Keratinocyte (primary cell): ENCODE measurements around the gene LCA5. TPM values are rescaled to one million over a fixed set of nuclear protein-coding genes. Genes with fewer than 3 reads are reported as not detected.

Source experiments
- DNase-seq: peaks from one replicate; pipeline ENCODE4 v3.0.0-alpha.2; 2011; ENCODE audit warnings: low read depth, missing footprints, low spot score
- FAIRE-seq: peaks from 2 replicates; lab custom pipeline; 2011; peaks lifted over from hg19 to GRCh38; lab: Jason Lieb, UNC
- H2AFZ ChIP-seq: 2 replicates; pipeline ENCODE4 v1.6.0; 2012; ENCODE audit warnings: low read length, control low read depth, inconsistent platforms; ENCODE audit not compliant: control insufficient read depth
- H3K27ac ChIP-seq: 2 replicates; pipeline ENCODE4 v1.5.1; 2011; ENCODE audit warnings: low read length; ENCODE audit not compliant: control insufficient read depth, insufficient read depth
- H3K27me3 ChIP-seq: 3 replicates; pipeline ENCODE4 v1.6.0; 2011; ENCODE audit warnings: low read length; ENCODE audit not compliant: control insufficient read depth, insufficient read depth; ENCODE audit errors: extremely low read depth
- H3K36me3 ChIP-seq, 2 experiments: 2 replicates in 1 of 2; 3 replicates in 1 of 2; pipeline ENCODE4 v1.5.1; 2011; ENCODE audit warnings: low read length in 2 of 2, mild to moderate bottlenecking in 1 of 2; ENCODE audit not compliant: control insufficient read depth in 2 of 2, insufficient read depth in 2 of 2; ENCODE audit errors: extremely low read depth in 1 of 2
- H3K4me1 ChIP-seq: 3 replicates; pipeline ENCODE4 v1.5.1; 2011; ENCODE audit warnings: low read length; ENCODE audit not compliant: control insufficient read depth, insufficient read depth; ENCODE audit errors: extremely low read depth
- H3K4me2 ChIP-seq: 3 replicates; pipeline ENCODE4 v1.6.0; 2011; ENCODE audit warnings: low read depth, low read length; ENCODE audit not compliant: control insufficient read depth, insufficient read depth; ENCODE audit errors: extremely low read depth
- H3K4me3 ChIP-seq, 3 experiments: fragments of 200-600 bp in 1 of 3; sonication (generic) in 1 of 3; 2 replicates in 2 of 3; 3 replicates in 1 of 3; pipeline ENCODE4 v1.5.1; 2011 to 2016; ENCODE audit warnings: low read length in 3 of 3, mild to moderate bottlenecking in 3 of 3, control low read depth in 2 of 3, inconsistent platforms in 1 of 3, low read depth in 1 of 3, mixed read lengths in 1 of 3, mixed run types in 1 of 3, moderate library complexity in 1 of 3; ENCODE audit not compliant: control insufficient read depth in 2 of 3, insufficient read depth in 2 of 3; ENCODE audit errors: extremely low read depth in 1 of 3
- H3K79me2 ChIP-seq: 2 replicates; pipeline ENCODE4 v1.6.0; 2012; ENCODE audit warnings: low read length; ENCODE audit not compliant: control insufficient read depth, insufficient read depth
- H3K9ac ChIP-seq: 3 replicates; pipeline ENCODE4 v1.6.0; 2011; ENCODE audit warnings: low read length; ENCODE audit not compliant: control insufficient read depth, insufficient read depth; ENCODE audit errors: extremely low read depth
- H3K9me1 ChIP-seq: 3 replicates; pipeline ENCODE4 v1.6.0; 2011; ENCODE audit warnings: low read length; ENCODE audit not compliant: control insufficient read depth, insufficient read depth; ENCODE audit errors: extremely low read depth
- H3K9me3 ChIP-seq: 2 replicates; pipeline ENCODE4 v1.5.1; 2012; ENCODE audit warnings: low read depth, low read length; ENCODE audit not compliant: control insufficient read depth
- H4K20me1 ChIP-seq: 3 replicates; pipeline ENCODE4 v1.6.0; 2011; ENCODE audit warnings: low read length; ENCODE audit not compliant: control insufficient read depth, insufficient read depth; ENCODE audit errors: extremely low read depth
- CTCF ChIP-seq, 3 experiments: IDR thresholded peaks in 1 of 3; conservative IDR thresholded peaks in 1 of 3; optimal IDR thresholded peaks in 1 of 3; 2 replicates in 2 of 3; 3 replicates in 1 of 3; pipeline versions ENCODE3 to v1.5.1; 2011; ENCODE audit warnings: low read length in 3 of 3, mild to moderate bottlenecking in 3 of 3, moderate library complexity in 2 of 3, control low read depth in 1 of 3, inconsistent platforms in 1 of 3; ENCODE audit not compliant: insufficient read depth in 2 of 3; ENCODE audit errors: extremely low read depth in 1 of 3
- EZH2 ChIP-seq: IDR thresholded peaks from one replicate; pipeline ENCODE4 v1.6.1; 2012; ENCODE audit warnings: inconsistent platforms, mild to moderate bottlenecking, low read length, moderate library complexity
- dilution Hi-C: fragments of 300-500 bp; cut with MboI; formaldehyde crosslinking; loops from one replicate; pipeline ENCODE4 v1.7.0; 2020; ENCODE audit warnings: low sequenced_read_pairs; ENCODE audit not compliant: extremely low pct_ligation_motif_present
- polyA minus RNA-seq, 3 experiments: library from RNA; depleted of rRNA, polyadenylated mRNA; stranded (reverse); fragments of >200 nt; gene quantifications; 1 replicate in 1 of 3; 2 replicates in 1 of 3; 3 replicates in 1 of 3; pipeline ENCODE4 v1.2.3, GENCODE V29; 2011
- polyA plus RNA-seq, 5 experiments: library from polyadenylated mRNA; depleted of rRNA in 3 of 5; stranded (reverse) in 3 of 5; stranded (forward) in 1 of 5; unstranded in 1 of 5; fragments of >200 nt; gene quantifications; 1 replicate in 1 of 5; 2 replicates in 3 of 5; 3 replicates in 1 of 5; pipeline versions ENCODE4 v1.2.1 to v1.2.3, GENCODE V29; 2011 to 2012; ENCODE audit warnings: missing spikeins in 2 of 5, low read depth in 1 of 5, low replicate concordance in 1 of 5

Gene LCA5
- 0.87 to 1.6 TPM (median 1.0 TPM) in 3 replicates for polyA plus RNA-seq
- polyA plus RNA-seq (2011; ENCODE audit: low read depth) = 2.5 TPM
- polyA plus RNA-seq (2011; cell fraction: cytosol; rRNA removed) = 0.75 and 1.4 TPM in 2 replicates
- 1.7 and 2.2 TPM in 2 replicates for polyA plus RNA-seq (2011; cell fraction: nucleus; rRNA removed)
- 0.87 and 1.2 TPM in 2 replicates for polyA plus RNA-seq (2012; ENCODE audit: low replicate concordance)
- 0.23 to 1.7 TPM (median 1.1 TPM) in 3 replicates for polyA minus RNA-seq
- 1.2 TPM for polyA minus RNA-seq (2011; cell fraction: cytosol; rRNA and poly(A)+ RNA removed)
- 3.0 and 6.1 TPM in 2 replicates for polyA minus RNA-seq (2011; cell fraction: nucleus; rRNA and poly(A)+ RNA removed)

GRCh38 chr6:79536954-79537747 is at the start of gene LCA5:
Gene LCA5 (minus strand): TSS chr6:79537430. CDS start chr6:79518894, 18,536 bp downstream.
- Histone ChIP-seq H3K79me2 (no peaks in the 10 kb centered on the region), H3K4me1 (no peaks in the 10 kb centered on the region), H3K4me3 (peak within 1 kb of the TSS; percentile 80 to 91 (median 89)), H3K9me1 (no peaks in the 10 kb centered on the region), H4K20me1 (no peaks in the 10 kb centered on the region), H3K9me3 (no peaks in the 10 kb centered on the region), H3K27ac (peak within 1 kb of the TSS; percentile 98), H3K27me3 (no peaks in the 10 kb centered on the region), H3K36me3 (no peaks in the 10 kb centered on the region), H2AFZ (peak within 1 kb of the TSS; percentile 96), H3K4me2 (peak within 1 kb of the TSS; percentile 94), H3K9ac (peak within 1 kb of the TSS; percentile 97)
- dilution Hi-C loops = no loop called here
- TF ChIP-seq CTCF (optimal IDR thresholded peaks at IDR 0.05 in 1 of 3, IDR thresholded peaks at IDR 0.05 in 1 of 3, conservative IDR thresholded peaks at IDR 0.05 in 1 of 3; ENCODE audit: extremely low read depth in 1 of 3, insufficient read depth in 2 of 3, low read length in 3 of 3) (no peak), EZH2 (no peak)
- peak; percentile 85 for FAIRE-seq
- peak; percentile 50 for DNase-seq

DNA sequence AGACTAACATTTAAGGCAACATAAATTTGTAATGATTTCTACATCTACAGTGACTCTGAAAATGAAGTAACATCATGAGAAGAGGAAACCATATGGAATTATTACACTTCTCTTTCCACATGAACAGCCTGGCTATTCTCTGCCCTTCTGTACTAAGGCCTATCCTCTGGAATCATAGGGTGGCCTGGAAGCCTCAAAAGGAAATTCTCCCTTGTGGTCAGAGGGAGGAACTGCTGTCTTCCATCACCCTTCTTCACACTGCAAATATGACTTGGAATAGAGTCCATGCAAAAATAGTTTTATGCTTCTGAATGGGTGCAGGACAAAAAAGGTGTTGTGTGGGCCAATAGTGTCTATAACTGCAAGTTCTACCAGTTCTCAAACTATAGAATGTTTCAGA is 49.3 kb upstream of the LCA5 start:
- dilution Hi-C loops = no loop called here
- no peak overlapping the region for H2AFZ ChIP-seq

More for the DNA sequence above, 49.3 kb upstream of the LCA5 start:
- Histone ChIP-seq H3K9me3 (no peaks in the 10 kb centered on the region), H3K9me1 (no peaks in the 10 kb centered on the region), H3K36me3 (no peaks in the 10 kb centered on the region), H3K4me3 (no peak overlapping the region), H3K9ac (no peak overlapping the region), H3K27ac (no peak overlapping the region), H3K27me3 (no peaks in the 10 kb centered on the region), H3K4me1 (no peaks in the 10 kb centered on the region), H3K4me2 (no peak overlapping the region), H3K79me2 (no peaks in the 10 kb centered on the region), H4K20me1 (no peaks in the 10 kb centered on the region)
- DNase-seq = no peak
- TF ChIP-seq EZH2 (no peak), CTCF (optimal IDR thresholded peaks at IDR 0.05 in 1 of 3, IDR thresholded peaks at IDR 0.05 in 1 of 3, conservative IDR thresholded peaks at IDR 0.05 in 1 of 3; ENCODE audit: extremely low read depth in 1 of 3, insufficient read depth in 2 of 3, low read length in 3 of 3) (peak; percentile 44 to 68 (median 59))
- no peak for FAIRE-seq
